Cardiac fibroblast (primary cell): ENCODE data around the gene IGLL5.

Source experiments
- DNase-seq, 2 donors: peaks; one replicate each; pipeline versions ENCODE4 v3.0.0 to v3.0.0-alpha.2; 2010; ENCODE audit warnings: low read depth in 2 of 2
- H3K4me3 ChIP-seq, 2 donors: replicated peaks in 1 of 2; 1 replicate in 1 of 2; 2 replicates in 1 of 2; pipeline ENCODE4 v1.5.1; 2011; ENCODE audit warnings: low read depth in 2 of 2, low read length in 2 of 2, mild to moderate bottlenecking in 2 of 2, moderate library complexity in 1 of 2
- CTCF ChIP-seq: IDR thresholded peaks from one replicate; pipeline ENCODE4 v1.5.1; 2011; ENCODE audit warnings: low read depth, mild to moderate bottlenecking, low read length, inconsistent platforms

The IGLL5 gene

GRCh38 chr22:22914726-22915669 is 27.4 kb downstream of the IGLL5 start:
- no peak for TF ChIP-seq CTCF
- no peak for DNase-seq
- H3K4me3 ChIP-seq: no peak overlapping the region

DNA sequence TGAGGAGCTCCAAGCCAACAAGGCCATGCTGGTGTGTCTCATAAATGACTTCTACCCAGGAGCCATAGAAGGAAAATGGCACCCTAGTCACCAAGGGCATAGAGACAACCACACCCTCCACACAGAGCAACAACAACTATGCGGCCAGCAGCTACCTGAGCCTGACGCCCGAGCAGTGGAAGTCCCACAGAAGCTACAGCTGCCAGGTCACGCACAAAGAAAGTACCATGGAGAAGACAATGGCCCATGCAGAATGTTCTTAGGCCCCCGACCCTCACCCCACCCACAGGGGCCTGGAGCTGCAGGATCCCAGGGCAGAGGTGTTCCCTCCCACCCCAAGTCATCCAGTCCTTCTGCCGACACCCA is 28.0 kb downstream of the IGLL5 start:
- H3K4me3 ChIP-seq: no peak overlapping the region
- no peak for TF ChIP-seq CTCF
- no peak for DNase-seq

DNA sequence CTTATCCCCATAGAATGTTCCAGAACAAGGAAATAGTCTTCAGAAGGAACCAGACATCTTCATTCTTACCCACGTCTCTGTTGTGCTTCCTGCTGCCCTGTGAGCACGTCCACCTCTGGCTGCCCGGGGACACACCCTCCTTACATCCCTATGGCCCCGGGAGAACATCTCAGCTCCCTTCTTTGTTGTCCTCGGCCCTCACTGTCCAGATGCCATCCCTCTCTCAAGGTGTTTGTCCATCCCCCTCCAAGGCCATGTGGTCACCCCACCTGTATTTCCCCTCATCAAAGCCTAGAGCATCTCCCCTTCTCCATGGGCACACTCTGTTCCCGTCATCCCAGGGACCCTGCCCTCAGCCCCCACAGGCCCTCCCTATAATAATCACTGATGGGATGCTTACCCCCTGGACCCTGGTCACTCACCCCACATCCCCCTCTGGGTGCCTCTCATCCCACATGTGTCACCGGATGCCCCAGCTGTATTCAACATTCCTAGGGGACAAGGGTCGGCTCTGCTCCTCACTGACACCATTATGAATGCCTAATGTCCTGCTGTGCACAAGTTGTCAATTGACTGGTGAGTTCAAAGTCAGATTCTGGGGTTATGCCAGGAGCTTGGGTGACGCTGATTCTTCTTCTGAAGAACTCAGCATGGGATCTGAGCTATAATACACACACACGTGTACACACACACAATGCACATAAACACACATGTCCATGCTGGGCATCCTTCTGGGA is 28.8 kb downstream of the IGLL5 start:
- no peak for TF ChIP-seq CTCF
- DNase-seq: no peak
- no peak overlapping the region for H3K4me3 ChIP-seq

DNA sequence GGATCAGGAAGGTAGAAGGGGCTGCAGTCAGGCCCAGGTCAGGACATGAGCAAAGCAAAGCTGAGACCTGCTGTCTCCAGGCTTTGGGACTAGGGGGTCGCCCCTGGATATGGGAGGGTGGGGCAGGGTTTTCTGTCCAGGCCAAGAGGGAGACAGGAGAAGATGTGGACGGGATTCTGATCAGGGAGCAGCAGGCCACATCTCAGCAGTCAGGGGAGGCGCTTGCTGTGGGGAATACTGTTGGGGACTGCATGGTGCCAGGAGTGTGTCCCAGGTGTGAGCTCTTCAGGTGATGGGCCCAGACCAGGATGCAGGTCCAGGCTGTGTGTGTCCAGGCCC is 29.3 kb downstream of the IGLL5 start:
- no peak for TF ChIP-seq CTCF
- no peak for DNase-seq

GRCh38 chr22:22917377-22917776 is 29.8 kb downstream of the IGLL5 start:
- no peak overlapping the region for H3K4me3 ChIP-seq
- DNase-seq: no peak
- no peak for TF ChIP-seq CTCF

More for the DNA sequence above, 29.3 kb downstream of the IGLL5 start:
- no peak overlapping the region for H3K4me3 ChIP-seq

GRCh38 chr22:22918297-22918965 is 30.8 kb downstream of the IGLL5 start:
- TF ChIP-seq CTCF: no peak
- DNase-seq: no peak
- H3K4me3 ChIP-seq: no peak overlapping the region
